NOMO-1 (cell line): Measurements from ENCODE around the gene GPR78.

ENCODE experiments used
- DNase-seq, 2 experiments: peaks; one replicate each; lab custom pipeline; 2025; ENCODE audit not compliant: unreplicated experiment in 2 of 2; lab: John Stamatoyannopoulos, UW

GPR78 gene

DNA sequence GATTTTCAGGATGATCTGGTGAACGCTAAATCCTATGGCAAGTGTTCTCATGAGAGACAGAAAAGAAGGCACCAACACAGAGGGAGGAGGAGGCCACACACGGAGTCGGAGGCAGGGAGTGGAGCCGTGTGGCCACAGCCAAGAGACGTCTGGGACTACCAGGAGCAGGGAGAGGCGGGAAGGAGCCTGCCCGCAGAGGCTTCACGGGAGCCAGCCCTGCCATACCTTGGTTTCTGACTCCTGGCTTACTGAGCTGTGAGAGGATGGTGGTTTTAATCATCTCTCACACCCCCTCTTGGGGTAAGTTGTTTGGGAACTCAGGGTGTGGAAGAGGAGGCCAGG lies 33.5 kb upstream of the GPR78 start:
- no peak for DNase-seq

DNA sequence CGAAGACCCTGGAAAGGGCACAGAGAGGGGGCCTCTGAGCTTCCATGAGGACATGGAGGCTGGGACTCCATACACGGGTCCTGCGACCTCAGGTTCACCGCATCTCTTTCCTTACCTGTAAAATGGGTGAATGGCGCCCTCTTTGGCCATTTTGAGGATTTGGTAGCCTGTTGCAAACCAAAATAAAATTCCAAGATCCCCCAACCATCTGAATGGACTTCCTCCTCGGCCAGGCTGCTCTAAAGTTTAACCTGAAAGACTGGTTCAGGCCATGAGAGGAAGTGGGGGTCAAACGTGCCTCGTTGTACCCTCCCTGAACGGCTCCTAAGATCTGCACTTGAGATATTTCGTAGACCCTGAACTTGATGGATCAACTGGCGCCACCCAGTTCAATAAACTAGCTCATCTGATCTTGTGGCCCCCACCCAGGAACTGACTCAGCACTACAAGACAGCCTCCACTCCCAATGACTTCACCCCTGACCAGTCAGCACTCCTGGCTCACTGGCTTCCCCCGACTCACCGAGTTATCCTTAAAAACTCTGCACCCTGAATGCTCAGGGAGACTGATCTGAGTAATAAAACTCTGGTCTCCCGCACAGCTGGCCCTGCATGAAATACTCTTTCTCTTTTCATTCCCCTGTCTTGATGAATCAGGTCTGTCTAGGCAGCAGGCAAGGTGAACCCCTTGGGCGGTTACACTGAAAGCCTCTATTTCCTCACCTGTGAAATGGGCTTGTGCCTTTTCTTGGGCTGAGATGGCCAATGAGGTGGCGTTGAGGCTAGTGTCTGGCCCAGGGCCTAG lies 32.9 kb upstream of the GPR78 start:
- no peak for DNase-seq

DNA sequence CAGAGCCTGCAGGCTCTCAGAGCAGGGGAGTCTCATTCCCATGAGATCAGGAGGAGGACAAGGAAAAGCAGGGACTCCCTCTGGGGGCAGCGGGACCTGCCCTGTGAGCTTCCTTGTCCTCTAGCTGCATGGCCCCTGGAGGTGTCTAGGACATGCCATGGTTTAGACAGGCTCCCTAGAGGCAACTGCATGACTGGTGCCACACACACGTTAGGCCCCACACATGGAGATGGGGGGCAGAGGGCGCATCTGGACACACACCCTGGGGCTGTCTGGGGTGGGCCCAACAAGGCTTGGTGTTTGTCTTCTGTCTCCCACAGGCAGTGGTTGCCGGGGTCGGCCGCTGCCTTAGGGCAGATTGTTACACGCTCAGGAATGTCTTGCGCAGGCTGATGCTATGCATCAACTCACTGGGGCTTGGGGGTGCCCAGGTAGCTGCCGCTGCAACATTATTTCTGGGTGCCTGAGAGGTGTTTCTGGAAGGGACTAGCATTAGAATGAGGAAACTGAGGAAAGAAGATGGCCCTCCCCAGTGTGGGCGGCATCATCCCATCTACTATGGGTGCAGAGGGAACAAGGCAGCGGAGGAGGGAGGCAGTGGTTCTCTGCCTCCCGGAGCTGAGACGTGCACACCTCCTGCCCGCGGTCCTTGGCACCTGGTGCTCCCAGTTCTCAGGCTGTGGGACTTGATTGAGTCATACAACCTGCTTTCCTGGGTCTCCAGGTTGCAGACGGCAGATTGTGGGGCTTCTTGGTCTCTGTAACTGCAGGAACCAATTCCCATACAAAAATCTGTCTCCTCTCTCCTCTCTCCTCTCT lies 32.1 kb upstream of the GPR78 start:
- no peak for DNase-seq

DNA sequence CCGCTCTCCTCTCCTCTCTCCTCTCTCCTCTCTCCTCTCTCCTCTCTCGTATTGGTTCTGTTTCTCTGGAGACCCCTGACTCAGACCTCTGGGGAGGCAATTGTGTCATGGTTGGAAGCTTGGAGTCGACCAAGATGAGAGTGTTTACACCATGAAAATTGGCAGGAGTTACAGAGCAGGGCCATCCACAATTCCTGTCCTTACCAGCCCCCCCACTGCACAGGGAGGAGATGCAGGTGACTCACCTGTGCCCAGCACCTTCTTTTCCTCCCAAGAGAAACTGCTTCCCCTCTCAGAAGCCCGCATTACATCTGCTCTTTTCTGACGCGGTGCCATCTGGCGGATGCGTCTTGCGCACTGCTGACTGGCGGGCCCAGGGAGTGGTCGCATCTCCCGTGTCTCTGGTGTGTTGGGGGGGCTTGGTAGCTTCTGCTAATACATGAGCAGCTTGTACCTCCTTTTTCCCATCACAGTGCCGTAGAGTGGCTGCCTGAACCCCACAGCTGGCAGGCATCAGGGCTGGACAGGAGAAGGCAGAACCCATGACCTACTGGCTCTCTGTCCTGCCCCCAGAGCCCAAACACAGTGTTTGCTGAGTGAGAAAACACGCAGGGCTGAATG lies 31.4 kb upstream of the GPR78 start:
- no peak for DNase-seq

DNA sequence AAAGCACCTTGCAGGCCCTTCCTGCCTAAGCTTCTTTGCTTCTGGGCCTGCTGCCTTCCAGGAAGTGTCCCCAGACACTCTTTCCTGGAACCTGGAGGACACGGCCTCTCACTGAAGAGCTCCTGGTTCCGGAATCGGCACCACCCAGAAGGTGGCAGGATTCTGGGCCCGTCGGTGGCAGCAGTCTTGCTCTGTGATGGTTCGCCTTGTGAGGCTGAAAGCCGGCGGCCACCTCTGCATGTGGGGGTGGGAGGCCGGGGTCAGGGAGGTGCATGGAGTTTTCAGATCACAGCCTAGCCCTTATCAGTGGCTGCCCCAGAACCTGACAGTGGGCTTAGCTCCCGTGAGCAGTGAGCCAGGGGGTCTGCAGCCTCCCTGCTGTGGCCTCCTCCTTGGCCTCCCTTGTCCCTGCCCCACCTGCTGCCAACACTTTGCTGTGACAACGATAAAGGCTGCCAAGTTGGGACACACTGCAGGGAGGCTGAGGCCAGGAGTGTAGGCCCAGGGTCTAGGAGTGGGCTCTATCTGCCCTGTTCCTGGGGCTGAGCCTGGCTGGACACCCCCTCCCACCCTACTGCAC lies 30.8 kb upstream of the GPR78 start:
- no peak for DNase-seq

DNA sequence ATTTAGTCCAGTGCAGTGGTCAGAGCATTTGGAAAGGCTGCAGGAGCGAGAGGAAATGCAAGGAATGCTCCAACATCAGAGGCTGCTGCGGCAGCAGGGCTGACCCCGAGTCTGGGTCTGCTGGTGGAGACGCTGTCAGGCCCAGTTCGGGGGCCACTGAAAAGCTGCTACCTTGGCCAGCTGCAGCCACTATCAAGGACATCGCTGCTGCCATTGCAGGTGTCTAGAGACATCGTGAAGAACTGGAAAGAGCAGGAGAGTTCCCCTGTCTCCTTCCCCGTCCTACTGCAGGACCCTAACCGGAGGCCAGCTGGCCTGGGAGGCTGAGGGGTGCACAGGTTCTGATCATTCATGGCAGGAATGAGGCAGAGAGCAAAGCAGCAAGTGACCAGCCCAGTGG lies 29.5 kb upstream of the GPR78 start:
- no peak for DNase-seq

DNA sequence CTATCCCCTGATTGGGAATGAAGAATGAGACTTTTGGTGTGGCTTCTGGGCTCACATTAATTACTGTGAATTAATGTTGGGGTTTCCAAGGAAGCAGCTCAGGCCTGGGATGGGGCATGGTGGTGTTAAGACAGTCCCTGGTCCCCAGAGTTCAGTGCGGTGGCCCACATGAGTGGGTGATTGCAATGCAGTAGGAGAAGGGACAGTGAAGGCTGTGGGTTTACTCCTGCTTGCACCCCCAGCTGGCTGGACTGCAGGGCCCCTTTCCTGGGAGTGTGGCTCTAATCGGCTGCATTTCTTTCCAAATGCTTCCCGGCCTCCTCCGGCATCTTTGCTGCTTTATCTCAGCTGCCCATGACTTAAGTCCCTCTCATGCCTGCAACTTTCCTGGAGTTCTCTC lies 28.2 kb upstream of the GPR78 start:
- no peak for DNase-seq

DNA sequence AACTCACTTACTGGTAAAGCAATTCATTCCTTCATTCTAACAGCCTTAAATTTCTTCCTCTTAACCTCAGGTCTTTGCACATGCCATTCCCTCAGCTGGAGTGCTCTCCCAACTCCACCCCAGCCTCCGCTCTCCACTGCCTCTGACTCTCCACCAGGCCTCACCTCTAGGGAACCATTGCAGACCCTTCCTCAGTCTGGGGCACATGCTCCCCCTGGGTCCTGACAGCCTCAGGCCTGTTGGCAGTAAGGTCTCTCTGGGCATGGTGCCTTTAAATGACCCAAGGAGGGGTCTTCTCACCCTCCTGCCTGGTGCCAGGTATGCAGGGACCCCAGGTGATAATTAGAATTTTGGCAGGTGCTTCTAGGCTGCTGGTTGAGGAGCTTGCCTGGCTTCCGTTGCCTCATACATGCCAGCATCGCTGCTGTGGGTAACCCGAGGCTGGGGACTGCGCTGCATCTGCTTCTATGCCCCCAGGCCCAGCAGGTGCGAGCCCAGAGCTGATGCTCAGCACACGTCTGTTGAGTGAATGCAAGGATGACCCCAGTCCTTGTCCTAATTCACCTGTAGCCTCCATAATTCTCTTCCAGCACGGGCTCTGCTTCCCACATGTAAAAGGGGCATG lies 27.5 kb upstream of the GPR78 start:
- DNase-seq, result no peak

DNA sequence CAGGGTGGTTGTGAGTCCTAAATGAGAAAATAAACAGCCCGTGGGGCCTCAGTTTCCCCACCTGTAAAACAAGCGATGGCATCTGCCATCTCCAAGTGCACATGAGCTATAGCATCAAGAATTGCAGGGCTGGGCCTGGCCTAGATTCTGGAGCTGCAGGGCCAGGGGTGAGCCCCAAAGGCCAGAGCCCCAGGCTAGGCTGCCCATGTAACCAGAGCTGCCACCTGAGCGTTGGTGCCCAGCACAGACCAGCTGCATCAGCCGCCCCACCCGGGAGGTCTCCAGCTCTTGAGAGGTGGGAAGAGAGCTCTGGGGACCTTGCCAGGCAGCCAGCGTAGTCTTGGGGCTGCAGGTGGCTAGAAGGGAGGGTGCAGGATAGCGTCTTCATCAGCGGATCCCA lies 27.0 kb upstream of the GPR78 start:
- no peak for DNase-seq

DNA sequence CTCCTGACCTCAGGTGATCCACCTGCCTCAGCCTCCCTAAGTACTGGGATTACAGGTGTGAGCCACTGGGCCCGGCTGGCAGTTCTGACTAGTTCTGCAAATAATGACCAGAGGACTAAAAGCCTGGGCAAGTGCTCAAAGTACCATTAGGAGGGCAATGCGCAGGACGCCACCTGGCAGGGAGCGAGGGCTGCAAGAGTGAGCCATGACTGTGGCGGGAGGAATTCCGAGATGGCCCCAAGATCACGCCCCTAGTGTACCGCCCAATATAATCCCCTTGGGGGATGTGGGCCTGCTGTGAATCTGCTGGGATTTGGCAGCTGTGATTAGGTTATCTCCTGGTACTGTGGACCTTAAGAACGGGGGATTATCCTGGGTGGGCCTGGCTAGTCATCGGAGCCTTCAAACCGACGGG lies 26.2 kb upstream of the GPR78 start:
- DNase-seq, result no peak

DNA sequence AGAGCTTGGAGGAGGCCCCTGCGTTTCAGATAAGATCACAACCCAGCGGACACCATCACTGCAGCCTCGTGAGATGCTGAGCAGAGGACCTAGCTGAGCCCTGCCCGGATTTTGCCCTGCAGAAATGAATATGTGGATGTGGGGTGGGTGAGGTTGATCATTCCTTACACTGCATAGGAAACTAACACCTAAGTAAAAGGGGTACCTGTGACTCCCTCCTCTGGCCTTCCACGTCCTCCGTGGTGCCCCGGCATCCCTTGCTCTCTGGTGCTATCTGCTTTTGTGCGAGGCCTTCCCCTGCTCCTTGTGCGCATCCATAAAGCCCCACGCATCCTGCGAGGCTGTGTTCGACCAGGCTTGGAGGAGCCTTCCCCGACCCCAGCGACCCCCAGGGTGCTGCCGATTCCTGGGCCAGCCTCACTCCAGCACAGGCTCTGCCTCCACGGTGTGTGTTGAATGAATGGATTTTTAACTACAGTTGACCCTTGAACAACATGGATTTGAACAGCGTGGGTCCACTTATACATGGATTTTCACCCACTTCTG lies 25.6 kb upstream of the GPR78 start:
- DNase-seq, result no peak

DNA sequence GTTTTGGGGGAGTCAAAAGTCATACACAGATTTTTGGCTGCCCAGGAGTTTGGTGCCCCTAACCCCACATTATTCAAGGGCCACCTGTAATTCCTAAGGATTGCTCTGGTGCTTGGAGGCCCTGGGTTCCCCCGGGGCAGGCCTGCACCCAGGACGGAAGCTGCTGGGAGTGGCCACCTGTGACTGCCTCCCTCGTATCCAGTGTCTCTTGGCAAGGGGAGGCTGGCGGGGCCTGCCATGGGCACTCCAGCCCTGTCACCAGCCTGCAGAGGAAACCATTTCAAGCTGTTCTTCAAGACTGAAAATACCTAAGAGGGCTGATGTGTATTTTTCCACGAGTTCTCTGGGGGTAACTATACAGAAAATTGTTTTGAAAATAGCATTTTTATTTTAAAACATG lies 24.5 kb upstream of the GPR78 start:
- no peak for DNase-seq

DNA sequence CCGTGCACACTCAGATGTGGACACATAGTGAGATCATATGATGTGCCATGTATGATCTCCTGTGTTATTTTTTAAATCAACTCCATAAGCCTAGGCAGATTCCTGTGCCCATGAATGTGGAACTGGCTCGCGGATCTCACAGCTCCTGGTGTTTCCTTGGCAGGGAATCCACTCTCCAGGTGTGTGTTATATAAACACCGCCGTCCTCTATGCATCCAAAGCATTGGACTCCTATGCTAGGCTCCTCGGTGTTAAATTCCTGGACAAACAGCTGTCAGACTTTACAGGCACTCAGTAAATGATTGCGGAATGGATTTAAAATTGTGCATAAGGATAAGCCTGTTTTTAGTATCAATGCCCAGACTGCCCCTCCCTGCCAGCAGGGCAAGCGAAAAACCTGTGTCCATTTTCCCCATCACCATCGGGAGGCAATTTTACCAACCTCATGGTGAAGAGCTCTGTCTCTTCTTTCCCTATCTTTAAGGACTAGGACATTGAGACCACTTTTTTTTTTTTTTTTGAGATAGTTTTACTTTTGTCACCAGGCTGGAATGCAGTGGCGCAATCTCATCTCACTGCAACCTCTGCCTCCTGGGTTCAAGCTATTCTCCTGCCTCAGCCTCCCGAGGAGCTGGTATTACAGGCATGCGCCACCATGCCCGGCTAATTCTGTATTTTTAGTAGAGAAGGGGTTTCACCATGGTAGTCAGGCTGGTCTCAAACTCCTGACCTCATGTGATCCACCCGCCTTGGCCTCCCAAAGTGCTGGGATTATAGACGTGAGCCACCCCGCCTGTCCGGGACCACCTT lies 23.6 kb upstream of the GPR78 start:
- DNase-seq, result no peak

DNA sequence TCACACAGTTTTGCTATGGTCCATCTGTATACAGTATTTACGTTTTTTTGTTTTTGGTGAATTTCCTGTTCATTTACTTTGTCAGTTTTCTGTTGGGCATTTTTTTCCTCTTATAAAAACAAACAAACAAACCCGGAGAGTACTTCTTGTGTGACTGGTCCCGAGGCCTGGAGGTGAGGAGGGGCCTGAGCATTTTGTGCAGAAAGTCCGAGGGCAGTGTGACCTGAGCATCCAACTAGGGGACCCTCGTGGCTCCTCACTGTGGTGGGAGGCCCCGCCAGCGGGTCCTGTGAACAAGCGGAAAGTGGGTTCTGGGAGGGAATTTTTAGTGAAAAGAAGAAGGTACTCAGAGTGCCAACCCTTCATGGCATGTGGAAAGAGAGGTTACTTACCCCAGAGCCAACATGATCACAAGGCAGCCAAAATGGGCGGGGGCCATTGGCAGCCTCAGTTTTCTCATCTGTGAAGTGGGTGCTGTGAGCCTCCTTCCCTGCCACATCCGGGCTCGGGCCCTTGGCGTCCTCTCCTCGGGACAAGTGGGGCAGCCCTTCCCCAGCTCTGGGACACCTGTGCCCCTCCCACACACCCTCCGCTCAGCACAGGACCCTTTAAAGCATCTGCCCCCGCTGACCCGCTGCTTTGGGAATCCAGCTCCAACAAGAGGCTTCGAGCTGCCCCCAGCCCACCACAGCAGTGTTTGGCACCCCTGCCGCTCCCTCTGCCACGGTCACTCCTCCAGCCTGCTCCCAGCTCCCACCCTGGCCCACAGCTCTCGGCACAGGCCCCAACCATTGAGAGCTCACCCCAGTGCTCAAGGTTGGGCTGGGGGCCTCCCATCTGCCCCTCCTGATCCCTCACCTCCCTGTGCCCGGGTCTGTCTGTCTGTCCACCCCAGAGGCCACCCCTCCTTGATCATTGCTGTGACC lies 22.8 kb upstream of the GPR78 start:
- DNase-seq, result no peak

DNA sequence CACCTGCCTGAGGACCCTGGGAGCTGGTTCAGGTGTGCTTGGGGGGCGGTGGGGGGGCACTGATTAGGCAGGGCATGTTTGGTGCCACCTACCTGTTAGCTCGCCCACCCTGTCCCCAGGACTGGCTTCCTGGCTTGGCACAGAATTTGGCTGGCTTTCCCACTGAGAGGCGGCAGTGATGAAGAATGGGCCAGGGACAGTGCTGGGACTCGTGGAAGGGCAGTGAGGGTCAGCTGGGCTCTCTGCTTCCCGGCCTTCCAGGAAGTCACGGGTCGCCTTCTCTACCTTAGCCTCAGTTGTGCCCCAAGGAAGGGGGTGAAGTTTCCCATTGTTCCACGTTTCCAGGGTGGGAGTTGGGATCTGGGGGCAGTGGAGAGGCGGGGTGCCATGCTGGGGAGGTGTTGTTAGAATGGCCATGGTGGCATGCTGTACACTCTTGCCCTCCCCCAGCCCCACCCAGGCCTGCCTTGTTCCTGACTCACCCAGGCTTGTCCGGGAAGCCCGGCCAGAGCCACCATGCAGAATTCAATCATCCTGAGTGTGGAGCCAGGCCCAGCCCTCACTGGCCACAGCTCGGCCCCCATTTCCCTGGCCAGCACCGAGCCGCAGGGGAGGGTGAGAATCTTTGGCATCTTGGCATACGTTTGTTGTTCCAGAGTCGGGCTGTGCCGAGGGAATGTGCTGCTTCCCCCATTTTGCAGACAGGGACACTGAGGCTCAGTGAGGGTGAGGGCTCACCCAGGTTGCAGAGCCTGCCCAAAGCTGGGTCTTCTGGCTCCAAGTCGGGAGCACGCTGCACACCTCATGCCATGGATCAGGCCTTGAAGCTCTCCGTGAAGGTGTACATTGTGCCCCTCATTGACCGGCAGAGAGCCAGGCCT lies 21.9 kb upstream of the GPR78 start:
- no peak for DNase-seq

DNA sequence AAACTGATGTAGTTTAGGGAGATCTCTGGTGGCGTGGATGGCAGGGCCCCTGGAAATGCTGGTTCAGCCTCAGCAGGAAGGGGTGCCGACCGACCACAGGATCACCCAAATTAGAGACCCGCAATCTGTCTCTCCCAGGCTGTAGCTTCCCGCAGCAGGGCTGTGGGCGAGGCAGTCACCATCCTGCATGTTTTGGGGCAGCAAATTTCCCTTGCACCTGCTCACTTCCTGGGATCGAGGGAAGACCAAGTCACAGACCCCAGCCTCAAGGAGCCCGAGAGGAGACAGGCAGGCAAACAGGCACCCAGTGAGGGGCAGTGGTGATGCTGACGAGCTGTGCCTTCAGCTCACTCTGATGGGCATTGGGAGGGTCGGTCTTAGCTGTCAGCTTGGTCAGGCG lies 21.2 kb upstream of the GPR78 start:
- DNase-seq, result no peak

DNA sequence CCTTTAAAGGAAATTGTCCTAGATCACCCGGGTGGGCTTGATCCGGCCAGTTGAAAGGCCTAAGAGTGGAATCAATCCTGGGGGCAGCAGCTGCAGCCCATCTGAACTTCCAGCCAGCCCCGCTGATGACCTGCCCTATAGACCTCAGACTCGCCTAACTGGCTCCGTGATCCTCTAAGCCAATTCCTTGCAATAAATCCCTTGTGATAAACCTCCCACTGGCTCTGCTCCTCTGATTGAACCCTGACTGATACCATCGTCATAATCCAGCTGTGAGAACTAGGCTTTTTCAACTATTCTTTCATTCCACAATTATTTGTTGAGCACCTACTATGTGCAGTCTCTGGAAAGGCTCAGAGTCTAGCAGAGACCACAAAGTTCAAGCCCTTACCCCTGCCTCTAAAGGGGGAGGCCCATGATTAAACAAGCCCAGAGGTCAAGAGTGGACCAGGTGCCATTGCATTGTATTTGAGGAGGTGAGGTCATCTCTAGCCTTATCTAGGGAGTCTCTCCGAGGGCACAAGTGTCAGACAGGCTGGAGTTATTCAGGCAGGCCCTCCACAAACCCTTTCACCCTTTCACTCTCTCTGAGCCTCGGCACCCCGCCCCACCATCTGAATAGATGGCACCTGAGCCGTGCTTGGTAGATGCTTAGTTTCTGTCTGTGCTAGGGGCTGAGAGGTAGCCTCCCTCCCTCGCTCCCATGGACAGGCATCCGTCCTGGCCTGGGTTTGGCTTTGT lies 20.5 kb upstream of the GPR78 start:
- no peak for DNase-seq
